Caki2 (cell line): ENCODE data around the gene ALDH4A1. TPM values are rescaled to one million over a fixed set of nuclear protein-coding genes. Genes with fewer than 3 reads are reported as not detected.
"Not testable (repeated sequence)": the region's sequence is repeated elsewhere in the genome, so short reads cannot be mapped to it uniquely, and the experiment has no call there.

ENCODE experiments used
- DNase-seq: peaks from one replicate; pipeline ENCODE4 v3.0.0-alpha.2; 2015; ENCODE audit warnings: low read depth
- in situ Hi-C: cut with HindIII; loops from 2 replicates; pipeline ENCODE4 v1.10.0; 2016; ENCODE audit warnings: low sequenced_read_pairs, low pct_unique_long_range_greater_than_20kb, mixed read lengths
- total RNA-seq: library from RNA; depleted of rRNA; stranded (reverse); fragments of >200 nt; shearing (Covaris generic); gene quantifications from 2 replicates; pipeline ENCODE4 v1.2.3, GENCODE V29; 2014; ENCODE audit warnings: low replicate concordance

Gene ALDH4A1
- total RNA-seq, 1 experiment from 2014 or later, result 34.8 TPM

GRCh38 chr1:18872071-18872611, 30.2 kb downstream of the ALDH4A1 start:
- no peak for DNase-seq
- in situ Hi-C loops, result no loop called here

GRCh38 chr1:18871401-18872070, 30.8 kb downstream of the ALDH4A1 start:
- in situ Hi-C loops, result no loop called here
- DNase-seq, result no peak

- in situ Hi-C loops, result no loop called here
- DNase-seq, result no peak
Observed at GRCh38 chr1:18870957-18871356, 31.4 kb downstream of the ALDH4A1 start.

GRCh38 chr1:18870595-18870865, 31.8 kb downstream of the ALDH4A1 start:
- DNase-seq, in situ Hi-C loops: not testable (repeated sequence)

GRCh38 chr1:18869847-18870594, 32.3 kb downstream of the ALDH4A1 start:
- no peak for DNase-seq
- in situ Hi-C loops, result no loop called here

- no peak for DNase-seq
- in situ Hi-C loops, result no loop called here
Observed at GRCh38 chr1:18868801-18869424, 33.4 kb downstream of the ALDH4A1 start.

GRCh38 chr1:18868354-18868753, 34.0 kb downstream of the ALDH4A1 start:
- in situ Hi-C loops, result no loop called here
- no peak for DNase-seq

GRCh38 chr1:18866846-18867245, 35.5 kb downstream of the ALDH4A1 start:
- no peak for DNase-seq
- in situ Hi-C loops, result no loop called here

- in situ Hi-C loops, result no loop called here
- no peak for DNase-seq
Observed at GRCh38 chr1:18866314-18866713, 36.0 kb downstream of the ALDH4A1 start.

GRCh38 chr1:18865176-18865575, 37.2 kb downstream of the ALDH4A1 start:
- no peak for DNase-seq
- in situ Hi-C loops, result no loop called here

- no peak for DNase-seq
- in situ Hi-C loops, result no loop called here
Observed at GRCh38 chr1:18861590-18861989, 40.8 kb downstream of the ALDH4A1 start.

GRCh38 chr1:18861082-18861481, 41.3 kb downstream of the ALDH4A1 start:
- in situ Hi-C loops, result no loop called here
- DNase-seq, result no peak

GRCh38 chr1:18859560-18859959, 42.8 kb downstream of the ALDH4A1 start, which contains the start of gene TAS1R2:
Gene TAS1R2 (minus strand): TSS chr1:18859660. CDS start chr1:18859660, 0 bp downstream.
- DNase-seq, result no peak
- in situ Hi-C loops, result no loop called here

- in situ Hi-C loops, result no loop called here
- DNase-seq, result no peak
Observed at GRCh38 chr1:18858070-18858688, 44.2 kb downstream of the ALDH4A1 start.

GRCh38 chr1:18856435-18856834, 45.9 kb downstream of the ALDH4A1 start:
- no peak for DNase-seq
- in situ Hi-C loops, result no loop called here

- DNase-seq, result no peak
- in situ Hi-C loops, result no loop called here
Observed at GRCh38 chr1:18855573-18855972, 46.8 kb downstream of the ALDH4A1 start.

GRCh38 chr1:18854331-18855025, 47.9 kb downstream of the ALDH4A1 start:
- no peak for DNase-seq
- in situ Hi-C loops, result no loop called here

GRCh38 chr1:18852501-18852900, 49.9 kb downstream of the ALDH4A1 start:
- in situ Hi-C loops, result no loop called here
- no peak for DNase-seq
